Right lobe of liver (tissue), 6 donors: ENCODE results near the gene SAV1. TPM values are rescaled to one million over a fixed set of nuclear protein-coding genes. Genes with fewer than 3 reads are reported as not detected.

Source experiments
- ATAC-seq, 4 donors: fragments of 200-7000 bp; cut with Tn5 transposase; one replicate each; pipeline ENCODE4 v1.9.1; 2020; ENCODE audit warnings: mild to moderate bottlenecking in 4 of 4, moderate library complexity in 4 of 4
- DNase-seq, 3 donors: peaks; one replicate each; pipeline ENCODE4 v3.0.0-alpha.2; 2020
- H3K27ac ChIP-seq, 3 donors: fragments of 200-600 bp; one replicate each; pipeline ENCODE4 v1.8.0; 2022
- H3K27me3 ChIP-seq, 2 donors: fragments of 200-600 bp; one replicate each; pipeline ENCODE4 v1.8.0; 2022
- H3K36me3 ChIP-seq, 4 donors: fragments of 200-600 bp; sonication (generic) in 1 of 4; one replicate each; pipeline versions ENCODE4 v1.5.1 to v1.8.0; 2017 to 2022; ENCODE audit warnings: control low read depth in 1 of 4
- H3K4me1 ChIP-seq, 4 donors: fragments of 200-600 bp; sonication (generic) in 1 of 4; one replicate each; pipeline versions ENCODE4 v1.5.1 to v1.8.0; 2017 to 2022; ENCODE audit warnings: control low read depth in 1 of 4
- H3K4me3 ChIP-seq, 3 donors: fragments of 200-600 bp; one replicate each; pipeline ENCODE4 v1.8.0; 2022
- H3K9me3 ChIP-seq, 4 donors: fragments of 200-600 bp; sonication (generic) in 1 of 4; one replicate each; pipeline versions ENCODE4 v1.5.1 to v1.8.0; 2017 to 2022; ENCODE audit warnings: control low read depth in 1 of 4
- CTCF ChIP-seq, 4 donors: fragments of 200-600 bp in 3 of 4; fragments of 450-650 bp in 1 of 4; IDR thresholded peaks; one replicate each; pipeline versions ENCODE4 v1.5.1 to v1.8.0; 2016 to 2022; ENCODE audit warnings: antibody characterized with exemption in 4 of 4, mild to moderate bottlenecking in 2 of 4
- POLR2A ChIP-seq: fragments of 450-650 bp; IDR thresholded peaks from one replicate; pipeline ENCODE4 v1.6.1; 2017; ENCODE audit warnings: antibody characterized with exemption, mild to moderate bottlenecking
- WGBS: methylation state at CpG from one replicate; pipeline ENCODE4 v1.1.6; 2018; ENCODE audit warnings: low coverage, low lambda C conversion rate; ENCODE audit not compliant: insufficient coverage; ENCODE audit errors: missing lambda C conversion rate; 5-methylcytosine and 5-hydroxymethylcytosine counted together
- intact Hi-C, 2 donors: fragments of 100-400 bp; cut with DNase I; formaldehyde crosslinking; loops; one replicate each; pipeline versions ENCODE4 v1.11.2 to v1.14.1; 2022
- total RNA-seq, 6 experiments: library from RNA; depleted of rRNA in 2 of 6; stranded (reverse); fragments of >200 nt in 2 of 6; fragmentation: NEBNext Ultra II Directional in 3 of 6; extraction: Animal tissue kit (Norgen Biotek cat#: 25700) in 3 of 6; gene quantifications; one replicate each; pipeline versions ENCODE4 v1.1.0 to v1.2.4, GENCODE V29; 2016 to 2023
- donor health status: DM: no; HTN: yes; CAD: no.
- donor health status: DM: no; HTN: no; CAD: no.
- donor health status: DM: no; HTN: no; CAD: no.
- donor health status: DM: no; HTN: yes; CAD: no.
- donor health status: DM: no; HTN: yes; CAD: no.

The SAV1 gene
- total RNA-seq, 6 experiments from 2014 or later, result 7.8 to 13.8 (median 10.0) TPM

GRCh38 chr14:50616275-50616674 lies 51.8 kb downstream of the SAV1 start:
- Histone ChIP-seq H3K36me3 (no peaks in the 10 kb centered on the region), H3K9me3 (no peaks in the 10 kb centered on the region), H3K27ac (no peak overlapping the region), H3K4me1 (no peaks in the 10 kb centered on the region), H3K27me3 (no peaks in the 10 kb centered on the region), H3K4me3 (no peak overlapping the region)
- intact Hi-C loops, result no loop called here
- 100% methylated on average over 2 of the region's 2 CpGs for WGBS
- no peak for DNase-seq
- TF ChIP-seq CTCF (IDR thresholded peaks at IDR 0.05), result no peak
- TF ChIP-seq POLR2A, result no peak
- no peak for ATAC-seq

- no peak for ATAC-seq
- Histone ChIP-seq H3K27me3 (no peaks in the 10 kb centered on the region), H3K4me1 (no peaks in the 10 kb centered on the region), H3K9me3 (no peaks in the 10 kb centered on the region), H3K36me3 (no peaks in the 10 kb centered on the region), H3K27ac (no peak overlapping the region), H3K4me3 (no peak overlapping the region)
- DNase-seq, result no peak
- 94% methylated on average over 2 of the region's 2 CpGs for WGBS
- TF ChIP-seq POLR2A, result no peak
- no peak for TF ChIP-seq CTCF (IDR thresholded peaks at IDR 0.05)
- intact Hi-C loops, result no loop called here
Observed at GRCh38 chr14:50615552-50615951, 52.6 kb downstream of the SAV1 start.

- intact Hi-C loops, result no loop called here
- 55% methylated on average over 4 of the region's 4 CpGs for WGBS
- no peak overlapping the region for H3K27ac ChIP-seq
- no peak overlapping the region for H3K4me3 ChIP-seq
- TF ChIP-seq POLR2A (no peak), CTCF (IDR thresholded peaks at IDR 0.05) (no peak)
- no peak for ATAC-seq
- no peak for DNase-seq
- no peaks in the 10 kb centered on the region for H3K27me3 ChIP-seq
- no peaks in the 10 kb centered on the region for H3K9me3 ChIP-seq
- no peaks in the 10 kb centered on the region for H3K36me3 ChIP-seq
- H3K4me1 ChIP-seq, result no peaks in the 10 kb centered on the region
Observed at GRCh38 chr14:50615056-50615455, 53.0 kb downstream of the SAV1 start.

- Histone ChIP-seq H3K4me1 (no peaks in the 10 kb centered on the region), H3K36me3 (no peaks in the 10 kb centered on the region), H3K9me3 (no peaks in the 10 kb centered on the region), H3K27me3 (no peaks in the 10 kb centered on the region), H3K27ac (no peak overlapping the region), H3K4me3 (no peak overlapping the region)
- no peak for DNase-seq
- intact Hi-C loops, result no loop called here
- no peak for ATAC-seq
- WGBS, result 67% methylated on average over 3 of the region's 3 CpGs
- TF ChIP-seq CTCF (IDR thresholded peaks at IDR 0.05) (no peak), POLR2A (no peak)
Observed at GRCh38 chr14:50612806-50613205, 55.3 kb downstream of the SAV1 start.

GRCh38 chr14:50610465-50610864 lies 57.6 kb downstream of the SAV1 start:
- H3K4me1 ChIP-seq, result no peaks in the 10 kb centered on the region
- no peak overlapping the region for H3K27ac ChIP-seq
- intact Hi-C loops, result no loop called here
- H3K9me3 ChIP-seq, result no peaks in the 10 kb centered on the region
- ATAC-seq (no peak), DNase-seq (no peak)
- TF ChIP-seq POLR2A, result no peak
- no peak for TF ChIP-seq CTCF (IDR thresholded peaks at IDR 0.05)
- no peaks in the 10 kb centered on the region for H3K36me3 ChIP-seq
- no peaks in the 10 kb centered on the region for H3K27me3 ChIP-seq
- H3K4me3 ChIP-seq, result no peak overlapping the region
- 67% methylated on average over 1 of the region's 1 CpG for WGBS
